Adipocyte (in vitro differentiated cells): ENCODE measurements around the gene TSHZ3.

ENCODE experiments used
- DNase-seq: peaks from one replicate; pipeline ENCODE4 v3.0.0-alpha.2; 2015; ENCODE audit warnings: low read depth
- H3K27me3 ChIP-seq: replicated peaks from 2 replicates; pipeline ENCODE4 v1.7.0; 2013; ENCODE audit warnings: mild to moderate bottlenecking, low read length, moderate library complexity; ENCODE audit not compliant: control insufficient read depth, insufficient read depth
- H3K36me3 ChIP-seq: 2 replicates; pipeline ENCODE4 v1.7.0; 2013; ENCODE audit warnings: low read length, mild to moderate bottlenecking, moderate library complexity; ENCODE audit not compliant: control insufficient read depth, insufficient read depth, severe bottlenecking
- H3K4me1 ChIP-seq: 2 replicates; pipeline ENCODE4 v1.7.0; 2013; ENCODE audit warnings: mild to moderate bottlenecking, low read length, moderate library complexity; ENCODE audit not compliant: control insufficient read depth, insufficient read depth
- H3K4me3 ChIP-seq: 2 replicates; pipeline ENCODE4 v1.7.0; 2013; ENCODE audit warnings: mild to moderate bottlenecking, low read length, moderate library complexity
- H3K9ac ChIP-seq: 2 replicates; pipeline ENCODE4 v1.7.0; 2013; ENCODE audit warnings: mild to moderate bottlenecking, low read length, moderate library complexity
- H3K9me3 ChIP-seq: 2 replicates; pipeline ENCODE4 v1.7.0; 2013; ENCODE audit warnings: mild to moderate bottlenecking, low read length, moderate library complexity; ENCODE audit not compliant: control insufficient read depth

TSHZ3 gene

GRCh38 chr19:31292639-31293185, 56.5 kb downstream of the TSHZ3 start:
- no peak for DNase-seq
- Histone ChIP-seq H3K36me3 (peaks cover 3% of the 10 kb centered on the region), H3K9me3 (no peaks in the 10 kb centered on the region), H3K4me3 (no peak overlapping the region), H3K9ac (no peak overlapping the region), H3K4me1 (peaks cover 7% of the 10 kb centered on the region), H3K27me3 (no peaks in the 10 kb centered on the region)

GRCh38 chr19:31290931-31291590, 58.2 kb downstream of the TSHZ3 start:
- DNase-seq = no peak
- Histone ChIP-seq H3K27me3 (no peaks in the 10 kb centered on the region), H3K36me3 (peaks cover 3% of the 10 kb centered on the region), H3K4me3 (no peak overlapping the region), H3K9ac (no peak overlapping the region), H3K4me1 (peaks cover 3% of the 10 kb centered on the region), H3K9me3 (no peaks in the 10 kb centered on the region)

- H3K9me3 ChIP-seq = no peaks in the 10 kb centered on the region
- H3K4me1 ChIP-seq = peaks cover 13% of the 10 kb centered on the region
- no peaks in the 10 kb centered on the region for H3K27me3 ChIP-seq
- DNase-seq = no peak
- H3K36me3 ChIP-seq = no peaks in the 10 kb centered on the region
- H3K9ac ChIP-seq = no peak overlapping the region
- no peak overlapping the region for H3K4me3 ChIP-seq
Measured at GRCh38 chr19:31289976-31290375, 59.3 kb downstream of the TSHZ3 start.

GRCh38 chr19:31289381-31289880, 59.8 kb downstream of the TSHZ3 start:
- no peaks in the 10 kb centered on the region for H3K9me3 ChIP-seq

DNA sequence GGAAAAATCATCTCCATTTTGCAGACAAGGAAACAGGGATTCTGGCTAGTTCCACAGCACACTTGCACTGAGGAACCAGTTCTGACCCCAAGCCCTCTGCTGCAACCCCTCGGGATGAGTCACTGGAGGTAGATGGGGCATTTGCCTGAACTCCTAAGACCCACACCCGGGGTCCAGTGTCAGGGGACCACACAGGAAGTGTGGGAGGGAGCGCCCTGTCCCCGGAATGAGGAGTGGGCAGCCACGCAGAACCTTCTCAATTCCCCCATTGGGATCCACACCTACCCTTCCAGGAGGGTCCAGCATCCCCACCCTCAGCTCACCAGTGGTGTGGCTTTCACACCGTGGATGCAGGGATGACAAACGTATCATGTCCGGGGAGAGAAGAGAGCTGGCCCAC, 62.7 kb downstream of the TSHZ3 start:
- no peak for DNase-seq
- peak overlapping the region; percentile 83 for H3K4me3 ChIP-seq
- H3K9ac ChIP-seq = no peak overlapping the region
- no peaks in the 10 kb centered on the region for H3K27me3 ChIP-seq
- peaks cover 15% of the 10 kb centered on the region for H3K4me1 ChIP-seq
- no peaks in the 10 kb centered on the region for H3K36me3 ChIP-seq
- no peaks in the 10 kb centered on the region for H3K9me3 ChIP-seq

More at GRCh38 chr19:31289381-31289880, 59.8 kb downstream of the TSHZ3 start:
- H3K4me1 ChIP-seq = peaks cover 15% of the 10 kb centered on the region
- H3K36me3 ChIP-seq = no peaks in the 10 kb centered on the region
- H3K4me3 ChIP-seq = no peak overlapping the region
- no peak for DNase-seq
- no peak overlapping the region for H3K9ac ChIP-seq
- H3K27me3 ChIP-seq = no peaks in the 10 kb centered on the region

GRCh38 chr19:31285744-31286143, 63.5 kb downstream of the TSHZ3 start:
- peak overlapping the region; percentile 76 for H3K9ac ChIP-seq
- no peaks in the 10 kb centered on the region for H3K27me3 ChIP-seq
- no peaks in the 10 kb centered on the region for H3K9me3 ChIP-seq
- DNase-seq = peak; percentile 20
- peak overlapping the region; percentile 83 for H3K4me3 ChIP-seq
- no peaks in the 10 kb centered on the region for H3K36me3 ChIP-seq
- H3K4me1 ChIP-seq = peaks cover 15% of the 10 kb centered on the region

DNA sequence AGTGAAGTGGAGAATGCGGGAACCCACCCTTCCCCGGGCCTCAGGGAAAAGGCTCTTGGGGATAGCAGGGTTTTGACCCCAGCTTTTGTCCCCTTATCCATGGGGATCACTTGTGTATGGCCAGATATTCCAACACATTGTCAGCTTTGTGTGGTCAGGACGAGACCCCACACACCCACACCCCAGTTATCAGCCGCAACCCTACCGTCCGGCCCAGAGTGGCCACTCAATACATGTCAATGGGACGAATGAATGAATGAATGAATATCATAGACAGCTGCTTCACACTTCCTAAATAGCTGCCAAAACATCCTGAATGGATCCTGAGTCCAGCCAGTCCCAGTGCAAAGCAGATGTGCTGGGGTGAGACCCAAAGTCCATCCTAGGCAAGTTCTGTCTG, 64.6 kb downstream of the TSHZ3 start:
- Histone ChIP-seq H3K27me3 (no peaks in the 10 kb centered on the region), H3K4me1 (peaks cover 15% of the 10 kb centered on the region), H3K9me3 (no peaks in the 10 kb centered on the region), H3K4me3 (no peak overlapping the region), H3K36me3 (no peaks in the 10 kb centered on the region), H3K9ac (no peak overlapping the region)
- DNase-seq = no peak

DNA sequence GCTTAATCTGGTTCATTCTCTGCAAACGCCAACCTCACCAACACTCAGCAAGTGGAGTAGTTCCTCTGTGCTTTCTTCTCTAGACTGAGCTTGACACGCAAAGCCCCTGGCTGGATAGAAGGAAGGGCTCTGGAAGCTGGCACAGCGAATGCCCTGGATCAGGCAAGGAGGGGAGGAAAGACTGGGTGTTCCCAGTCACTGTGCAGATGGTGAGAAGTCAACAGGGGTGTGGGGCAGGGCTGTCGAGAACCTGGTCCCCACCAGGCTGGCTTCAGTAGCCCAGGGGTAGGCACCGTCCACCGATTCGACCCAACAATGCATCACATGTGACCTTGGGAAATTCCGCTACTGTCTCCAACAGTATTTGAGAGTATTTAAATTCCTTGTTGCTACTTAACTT, 65.5 kb downstream of the TSHZ3 start:
- no peak overlapping the region for H3K9ac ChIP-seq
- no peaks in the 10 kb centered on the region for H3K9me3 ChIP-seq
- peaks cover 15% of the 10 kb centered on the region for H3K4me1 ChIP-seq
- H3K36me3 ChIP-seq = peaks cover 6% of the 10 kb centered on the region
- DNase-seq = no peak
- H3K4me3 ChIP-seq = no peak overlapping the region
- no peaks in the 10 kb centered on the region for H3K27me3 ChIP-seq

DNA sequence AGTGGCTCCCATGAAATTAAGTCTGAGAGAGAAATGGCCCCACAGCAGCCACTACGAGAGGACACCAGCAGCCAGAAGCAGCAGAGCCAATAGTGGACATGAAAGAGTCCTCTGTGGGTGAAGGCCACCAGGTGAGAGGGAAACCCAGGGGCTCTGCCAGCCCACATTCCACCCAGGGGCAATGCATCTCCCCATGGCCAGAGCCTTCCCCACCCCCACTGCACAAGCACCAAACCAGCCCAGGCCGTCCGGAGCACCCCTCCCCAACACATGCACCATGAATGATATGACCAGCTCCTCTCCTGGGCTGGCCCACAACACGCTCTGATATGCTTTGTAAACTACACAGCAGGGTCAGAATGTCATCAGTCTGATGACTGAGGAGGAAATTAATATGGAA, 66.9 kb downstream of the TSHZ3 start:
- DNase-seq = no peak
- Histone ChIP-seq H3K4me3 (no peak overlapping the region), H3K27me3 (no peaks in the 10 kb centered on the region), H3K9me3 (no peaks in the 10 kb centered on the region), H3K36me3 (peaks cover 16% of the 10 kb centered on the region), H3K4me1 (peaks cover 15% of the 10 kb centered on the region), H3K9ac (no peak overlapping the region)

- peaks cover 7% of the 10 kb centered on the region for H3K4me1 ChIP-seq
- no peaks in the 10 kb centered on the region for H3K27me3 ChIP-seq
- H3K36me3 ChIP-seq = peaks cover 34% of the 10 kb centered on the region
- no peak for DNase-seq
- no peak overlapping the region for H3K4me3 ChIP-seq
- H3K9me3 ChIP-seq = no peaks in the 10 kb centered on the region
- H3K9ac ChIP-seq = no peak overlapping the region
Measured at GRCh38 chr19:31280287-31281006, 68.8 kb downstream of the TSHZ3 start.

- Histone ChIP-seq H3K36me3 (peaks cover 34% of the 10 kb centered on the region), H3K27me3 (no peaks in the 10 kb centered on the region), H3K4me1 (no peaks in the 10 kb centered on the region), H3K4me3 (no peak overlapping the region), H3K9me3 (no peaks in the 10 kb centered on the region), H3K9ac (no peak overlapping the region)
- no peak for DNase-seq
Measured at GRCh38 chr19:31279436-31279765, 69.8 kb downstream of the TSHZ3 start.
